ENCODE results near the gene SGTB.

- TF ChIP-seq CTCF (IDR thresholded peaks at IDR 0.05; ENCODE audit: low read depth, low read length), result no peak
- TF ChIP-seq EZH2phosphoT487 (IDR thresholded peaks at IDR 0.05; ENCODE audit: low read depth), result no peak
Measured at GRCh38 chr5:65738305-65738704, 16.4 kb upstream of the SGTB start.
